Vagina (tissue), 2 donors: Measurements from ENCODE around the gene COL18A1. TPM values are rescaled to one million over a fixed set of nuclear protein-coding genes. Genes with fewer than 3 reads are reported as not detected.

Experiments used
- DNase-seq, 2 donors: peaks; one replicate each; pipeline ENCODE4 v3.0.0-alpha.2; 2017; ENCODE audit errors: extremely low spot score in 2 of 2
- H3K27ac ChIP-seq: fragments of 200-600 bp; sonication (generic); one replicate; pipeline ENCODE4 v1.5.1; 2019
- H3K27me3 ChIP-seq: fragments of 200-600 bp; sonication (generic); one replicate; pipeline ENCODE4 v1.5.1; 2019
- H3K36me3 ChIP-seq, 2 donors: fragments of 200-600 bp; sonication (generic); one replicate each; pipeline ENCODE4 v1.5.1; 2017 to 2019
- H3K4me1 ChIP-seq: fragments of 200-600 bp; sonication (generic); one replicate; pipeline ENCODE4 v1.5.1; 2019
- H3K4me3 ChIP-seq, 2 donors: fragments of 200-600 bp; sonication (generic); 1 replicate in 1 of 2; 2 replicates in 1 of 2; pipeline ENCODE4 v1.5.1; 2016 to 2019
- H3K9me3 ChIP-seq: fragments of 200-600 bp; sonication (generic); one replicate; pipeline ENCODE4 v1.5.1; 2019
- POLR2A ChIP-seq, 2 donors: fragments of 450-650 bp; IDR thresholded peaks; one replicate each; pipeline ENCODE4 v1.6.1; 2017; ENCODE audit warnings: antibody characterized with exemption in 2 of 2, mild to moderate bottlenecking in 2 of 2, moderate library complexity in 2 of 2
- POLR2AphosphoS5 ChIP-seq, 2 donors: sonication (generic); formaldehyde crosslinking; IDR thresholded peaks; one replicate each; pipeline ENCODE4 v1.9.0; 2017; ENCODE audit warnings: antibody characterized with exemption in 2 of 2, mild to moderate bottlenecking in 2 of 2, low read depth in 1 of 2; ENCODE audit not compliant: insufficient read depth in 1 of 2
- intact Hi-C: fragments of 100-400 bp; cut with DNase I; formaldehyde crosslinking; loops from one replicate; pipeline ENCODE4 v1.15.1; 2023
- total RNA-seq: library from RNA; depleted of rRNA; stranded (reverse); fragments of >200 nt; gene quantifications from one replicate; pipeline ENCODE4 v1.2.3, GENCODE V29; 2016
- TF ChIP-seq, protein P1 (sequence below), 3 experiments: fragments of 450-650 bp in 2 of 3; fragments of 200-600 bp in 1 of 3; sonication (generic) in 1 of 3; IDR thresholded peaks; one replicate each; pipeline ENCODE4 v1.5.1; 2017 to 2019; ENCODE audit warnings: antibody characterized with exemption in 3 of 3, mild to moderate bottlenecking in 2 of 3, moderate library complexity in 2 of 3

The COL18A1 gene
- total RNA-seq, 1 donor from 2014 or later = 86.7 TPM

DNA sequence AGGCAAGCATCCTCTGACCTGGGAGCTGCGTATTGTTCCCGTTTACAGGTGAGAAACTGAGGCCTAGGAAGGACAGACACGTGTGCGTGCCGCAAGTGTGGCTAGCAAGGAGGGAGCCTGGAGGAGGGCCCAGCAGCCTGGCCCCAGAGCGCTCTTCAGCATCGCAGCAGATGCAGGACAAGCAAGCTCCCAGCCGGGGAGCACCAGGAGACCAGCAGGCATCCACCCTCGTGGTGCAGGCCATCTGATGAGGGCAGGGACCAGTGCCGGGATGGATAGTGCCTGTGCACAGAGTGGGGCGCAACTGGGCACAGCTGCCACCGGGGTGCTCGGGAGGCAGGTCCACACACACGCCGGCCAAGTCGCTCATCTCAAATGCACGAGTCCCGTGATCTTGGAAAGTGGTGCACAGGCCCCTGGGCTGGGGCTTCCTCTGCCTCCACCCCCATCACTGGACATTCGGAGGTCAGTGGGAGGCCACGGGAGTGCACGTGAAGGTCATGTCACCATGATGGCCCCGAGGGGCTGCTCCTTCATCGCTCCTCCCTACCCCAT is 55.1 kb downstream of the COL18A1 start:
- Histone ChIP-seq H3K27ac (no peak overlapping the region), H3K4me3 (no peak overlapping the region), H3K36me3 (no peaks in the 10 kb centered on the region), H3K27me3 (no peaks in the 10 kb centered on the region), H3K4me1 (peaks cover 26% of the 10 kb centered on the region), H3K9me3 (no peaks in the 10 kb centered on the region)
- no peak for TF ChIP-seq POLR2A (IDR thresholded peaks at IDR 0.05)
- no peak for DNase-seq
- intact Hi-C loops = no loop called here

DNA sequence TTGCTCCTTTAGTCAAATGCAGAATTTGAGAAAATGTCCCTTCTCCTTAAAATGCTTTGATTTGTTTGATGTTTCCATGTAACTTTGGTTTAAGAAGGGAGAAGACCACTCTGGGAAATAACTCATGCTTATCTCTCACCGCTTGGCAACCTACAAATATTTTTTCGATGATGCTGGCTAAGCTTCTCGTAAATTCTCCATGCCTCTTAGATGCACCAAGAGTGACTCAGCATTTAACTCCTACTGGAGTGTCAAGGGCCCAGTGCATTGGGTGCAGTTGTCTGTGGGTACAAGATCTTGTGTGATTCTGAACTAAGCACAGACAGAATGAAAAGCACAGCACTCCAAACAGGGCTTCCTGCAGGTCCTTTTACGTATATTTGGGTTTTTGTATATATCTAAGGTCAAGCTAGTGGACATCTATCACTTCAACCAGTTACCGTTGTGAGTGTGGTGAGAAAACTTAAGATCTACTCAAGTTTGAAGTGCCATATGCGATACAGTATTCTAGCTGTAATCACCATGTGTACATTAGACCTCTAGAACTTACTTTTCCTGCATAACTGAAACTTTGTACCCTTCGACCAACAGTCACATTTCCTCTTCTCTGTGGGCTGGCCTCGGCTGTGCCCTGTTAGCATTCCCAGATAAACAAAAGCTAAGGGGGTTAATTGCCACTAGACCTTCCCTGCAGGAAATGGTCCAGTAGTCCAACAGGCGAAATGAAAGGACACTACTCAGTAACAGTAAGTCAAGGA is 55.8 kb downstream of the COL18A1 start:
- intact Hi-C loops = no loop called here
- Histone ChIP-seq H3K36me3 (no peaks in the 10 kb centered on the region), H3K4me1 (peaks cover 19% of the 10 kb centered on the region), H3K9me3 (no peaks in the 10 kb centered on the region), H3K4me3 (no peak overlapping the region), H3K27me3 (no peaks in the 10 kb centered on the region), H3K27ac (no peak overlapping the region)
- no peak for DNase-seq
- TF ChIP-seq, protein P1, sequence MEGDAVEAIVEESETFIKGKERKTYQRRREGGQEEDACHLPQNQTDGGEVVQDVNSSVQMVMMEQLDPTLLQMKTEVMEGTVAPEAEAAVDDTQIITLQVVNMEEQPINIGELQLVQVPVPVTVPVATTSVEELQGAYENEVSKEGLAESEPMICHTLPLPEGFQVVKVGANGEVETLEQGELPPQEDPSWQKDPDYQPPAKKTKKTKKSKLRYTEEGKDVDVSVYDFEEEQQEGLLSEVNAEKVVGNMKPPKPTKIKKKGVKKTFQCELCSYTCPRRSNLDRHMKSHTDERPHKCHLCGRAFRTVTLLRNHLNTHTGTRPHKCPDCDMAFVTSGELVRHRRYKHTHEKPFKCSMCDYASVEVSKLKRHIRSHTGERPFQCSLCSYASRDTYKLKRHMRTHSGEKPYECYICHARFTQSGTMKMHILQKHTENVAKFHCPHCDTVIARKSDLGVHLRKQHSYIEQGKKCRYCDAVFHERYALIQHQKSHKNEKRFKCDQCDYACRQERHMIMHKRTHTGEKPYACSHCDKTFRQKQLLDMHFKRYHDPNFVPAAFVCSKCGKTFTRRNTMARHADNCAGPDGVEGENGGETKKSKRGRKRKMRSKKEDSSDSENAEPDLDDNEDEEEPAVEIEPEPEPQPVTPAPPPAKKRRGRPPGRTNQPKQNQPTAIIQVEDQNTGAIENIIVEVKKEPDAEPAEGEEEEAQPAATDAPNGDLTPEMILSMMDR (IDR thresholded peaks at IDR 0.05) = no peak
- no peak for TF ChIP-seq POLR2A (IDR thresholded peaks at IDR 0.05)

DNA sequence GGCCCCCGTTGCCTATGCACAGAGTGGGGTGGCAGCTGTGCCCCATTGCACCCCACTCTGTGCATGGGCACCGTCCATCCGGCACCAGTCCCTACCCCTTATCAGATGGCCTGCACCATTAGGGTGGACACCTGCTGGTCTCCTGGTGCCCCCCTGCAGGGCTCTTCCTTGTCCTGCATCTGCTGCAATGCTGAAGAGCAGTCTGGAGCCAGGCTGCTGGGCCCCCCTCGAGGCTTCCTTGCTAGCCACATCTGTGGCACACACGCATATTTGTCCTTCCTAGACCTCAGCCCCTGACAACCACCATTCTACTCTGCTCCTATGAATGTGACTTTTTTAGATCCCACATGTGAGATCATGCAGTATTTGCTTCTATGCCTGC is 56.4 kb downstream of the COL18A1 start:
- TF ChIP-seq, protein P1 (IDR thresholded peaks at IDR 0.05) = no peak
- no peak for TF ChIP-seq POLR2AphosphoS5 (IDR thresholded peaks at IDR 0.05; ENCODE audit: insufficient read depth in 1 of 2, low read depth in 1 of 2)
- TF ChIP-seq POLR2A (IDR thresholded peaks at IDR 0.05) = no peak
- no peaks in the 10 kb centered on the region for H3K27me3 ChIP-seq
- peaks cover 13% of the 10 kb centered on the region for H3K4me1 ChIP-seq
- H3K27ac ChIP-seq = no peak overlapping the region
- no peaks in the 10 kb centered on the region for H3K9me3 ChIP-seq
- DNase-seq = no peak
- intact Hi-C loops = no loop called here
- no peaks in the 10 kb centered on the region for H3K36me3 ChIP-seq
- no peak overlapping the region for H3K4me3 ChIP-seq

DNA sequence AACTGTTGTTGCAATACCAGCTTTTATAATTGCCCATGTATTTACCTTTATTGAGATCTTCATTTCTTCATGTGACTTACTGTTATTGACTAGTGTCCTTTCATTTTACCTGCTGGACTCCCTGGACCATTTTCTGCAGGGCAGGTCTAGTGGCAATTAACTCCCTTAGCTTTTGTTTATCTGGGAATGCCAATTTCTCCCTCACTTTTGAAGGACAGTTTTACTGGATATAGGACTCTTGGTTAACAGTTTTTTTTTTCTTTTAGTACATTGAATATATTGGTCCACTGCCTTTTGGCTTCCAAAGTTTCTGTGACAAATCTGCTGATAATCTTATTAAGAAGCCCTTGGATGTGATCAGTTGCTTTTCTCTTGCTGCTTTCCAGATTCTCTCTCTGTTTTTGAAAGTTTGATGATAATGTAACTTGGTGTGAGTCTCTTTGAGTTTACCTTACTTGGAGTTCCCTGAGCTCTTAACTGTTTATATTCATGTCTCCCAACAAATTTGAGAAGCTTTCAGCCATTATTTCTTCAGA is 56.9 kb downstream of the COL18A1 start:
- TF ChIP-seq, protein P1 (IDR thresholded peaks at IDR 0.05) = no peak
- TF ChIP-seq POLR2A (IDR thresholded peaks at IDR 0.05) = no peak
- TF ChIP-seq POLR2AphosphoS5 (IDR thresholded peaks at IDR 0.05; ENCODE audit: insufficient read depth in 1 of 2, low read depth in 1 of 2) = no peak
- Histone ChIP-seq H3K27ac (no peak overlapping the region), H3K4me3 (no peak overlapping the region), H3K27me3 (no peaks in the 10 kb centered on the region), H3K9me3 (no peaks in the 10 kb centered on the region), H3K4me1 (peaks cover 11% of the 10 kb centered on the region), H3K36me3 (no peaks in the 10 kb centered on the region)
- intact Hi-C loops = no loop called here
- no peak for DNase-seq

DNA sequence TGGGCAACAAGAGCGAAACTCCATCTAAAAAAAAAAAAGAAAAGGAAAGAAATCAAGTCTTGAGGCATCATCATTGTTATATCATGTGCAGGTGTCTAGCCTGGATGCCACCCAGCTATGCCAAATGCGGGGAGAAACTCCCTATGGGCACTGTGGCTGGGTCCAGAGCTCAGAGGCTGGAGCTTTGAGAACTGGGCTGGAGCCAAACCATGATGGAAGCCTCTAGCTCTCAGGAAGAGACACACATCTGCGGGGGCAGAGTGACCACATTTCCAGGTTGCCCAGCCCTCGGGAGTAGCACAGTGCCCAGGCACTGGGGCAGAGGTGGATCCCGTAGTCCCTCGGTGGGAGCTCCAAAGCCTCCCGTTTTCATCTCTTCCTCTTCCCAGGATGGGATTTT is 58.9 kb downstream of the COL18A1 start:
- no peak for DNase-seq
- H3K27me3 ChIP-seq = no peaks in the 10 kb centered on the region
- peaks cover 12% of the 10 kb centered on the region for H3K4me1 ChIP-seq
- no peak overlapping the region for H3K27ac ChIP-seq
- H3K9me3 ChIP-seq = no peaks in the 10 kb centered on the region
- H3K4me3 ChIP-seq = no peak overlapping the region
- TF ChIP-seq, protein P1 (IDR thresholded peaks at IDR 0.05) = no peak
- TF ChIP-seq POLR2AphosphoS5 (IDR thresholded peaks at IDR 0.05; ENCODE audit: insufficient read depth in 1 of 2, low read depth in 1 of 2) = no peak
- TF ChIP-seq POLR2A (IDR thresholded peaks at IDR 0.05) = no peak
- intact Hi-C loops = no loop called here
- peaks cover 0 to 3% of the 10 kb centered on the region in 2 donors for H3K36me3 ChIP-seq
